Stomach (tissue), 4 donors: ENCODE results near the gene TSPAN14.
"Not testable (repeated sequence)": the region's sequence is repeated elsewhere in the genome, so short reads cannot be mapped to it uniquely, and the experiment has no call there.

ENCODE experiments used
- CTCF ChIP-seq, 7 experiments: fragments of 450-650 bp in 4 of 7; fragments of 200-600 bp in 3 of 7; sonication (generic) in 3 of 7; IDR thresholded peaks; one replicate each; pipeline ENCODE4 v1.5.1; 2016 to 2019; ENCODE audit warnings: antibody characterized with exemption in 7 of 7, control low read depth in 2 of 7, mild to moderate bottlenecking in 1 of 7
- POLR2A ChIP-seq, 4 donors: fragments of 450-650 bp; IDR thresholded peaks; one replicate each; pipeline ENCODE4 v1.6.1; 2016; ENCODE audit warnings: antibody characterized with exemption in 4 of 4, control low read depth in 2 of 4, mild to moderate bottlenecking in 1 of 4, moderate library complexity in 1 of 4

- not testable (repeated sequence) for TF ChIP-seq CTCF, POLR2A (IDR thresholded peaks at IDR 0.05)
These were observed 26.3 kb downstream of the TSPAN14 start for GRCh38 chr10:80480373-80480772.
